Measurements from ENCODE around the gene SCRT2.

GRCh38 chr20:717271-717670 is 41.7 kb upstream of the SCRT2 start:
- TF ChIP-seq CTCF (IDR thresholded peaks at IDR 0.05; ENCODE audit: low read depth, low read length, missing input control) (no peak), EGR1 (IDR thresholded peaks at IDR 0.05; ENCODE audit: low read depth in 2 of 2) (no peak), HNF4A (conservative IDR thresholded peaks at IDR 0.05) (no peak), RAD21 (IDR thresholded peaks at IDR 0.05) (no peak), FOXA1 (IDR thresholded peaks at IDR 0.05) (no peak), YY1 (IDR thresholded peaks at IDR 0.05) (no peak), JUND (IDR thresholded peaks at IDR 0.05) (no peak), RXRA (IDR thresholded peaks at IDR 0.05) (no peak), REST (IDR thresholded peaks at IDR 0.05) (no peak)

All from liver (tissue), 3 donors.